SK-N-SH (cell line): ENCODE results near the gene GALNT6. TPM values are rescaled to one million over a fixed set of nuclear protein-coding genes. Genes with fewer than 3 reads are reported as not detected.

Source experiments
- CTCF ChIA-PET: fragments of 300-600, 350-600 bp; formaldehyde crosslinking; extraction: SDS; loops from one replicate; lab custom pipeline; 2021; lab: Yijun Ruan, JAX
- POLR2A ChIA-PET: fragments of 350-600 bp; sonication (Branson Sonifier 250); formaldehyde crosslinking; extraction: SDS; loops from one replicate; lab custom pipeline; 2020; ENCODE audit warnings: antibody characterized with exemption, inconsistent platforms; lab: Yijun Ruan, JAX
- DNase-seq: peaks from one replicate; pipeline ENCODE4 v3.0.0; 2012
- H2AFZ ChIP-seq: fragments of 200-600 bp; sonication (generic); 2 replicates; pipeline ENCODE4 v1.8.1; 2016; ENCODE audit warnings: antibody characterized with exemption, mild to moderate bottlenecking, low read depth
- H3F3A ChIP-seq: fragments of 200-600 bp; sonication (generic); replicated peaks from 2 replicates; pipeline ENCODE3; 2016; ENCODE audit warnings: antibody characterized with exemption, mild to moderate bottlenecking; ENCODE audit not compliant: insufficient read depth
- H3K27ac ChIP-seq, 2 experiments: fragments of 200-500 bp in 1 of 2; fragments of 200-600 bp in 1 of 2; sonication (Bioruptor generic) in 1 of 2; sonication (generic), shearing (Covaris generic) in 1 of 2; 2 replicates each; pipeline versions ENCODE4 v1.5.1 to v1.6.1; 2014 to 2016; ENCODE audit warnings: low read depth in 2 of 2, inconsistent platforms in 1 of 2, low read length in 1 of 2, mild to moderate bottlenecking in 1 of 2, mixed read lengths in 1 of 2
- H3K27me3 ChIP-seq: fragments of 200-600 bp; sonication (generic), shearing (Covaris generic); 2 replicates; pipeline ENCODE4 v1.6.1; 2016; ENCODE audit warnings: mixed run types; ENCODE audit not compliant: insufficient read depth
- H3K36me3 ChIP-seq, 2 experiments: fragments of 200-500 bp in 1 of 2; fragments of 200-600 bp in 1 of 2; sonication (Bioruptor generic) in 1 of 2; sonication (generic) in 1 of 2; replicated peaks in 1 of 2; 2 replicates each; pipeline versions ENCODE3 to v1.5.1; 2014 to 2016; ENCODE audit warnings: low read length in 1 of 2, mild to moderate bottlenecking in 1 of 2; ENCODE audit not compliant: insufficient read depth in 2 of 2, control insufficient read depth in 1 of 2
- H3K4me1 ChIP-seq, 2 experiments: fragments of 200-500 bp in 1 of 2; fragments of 200-600 bp in 1 of 2; sonication (Bioruptor generic) in 1 of 2; sonication (generic), shearing (Covaris generic) in 1 of 2; 2 replicates each; pipeline versions ENCODE4 v1.5.1 to v1.6.1; 2014 to 2016; ENCODE audit warnings: low read depth in 1 of 2, low read length in 1 of 2, mixed run types in 1 of 2; ENCODE audit not compliant: insufficient read depth in 2 of 2, control insufficient read depth in 1 of 2
- H3K4me2 ChIP-seq: fragments of 200-600 bp; sonication (generic), shearing (Covaris generic); 2 replicates; pipeline ENCODE4 v1.6.1; 2017; ENCODE audit warnings: mixed run types
- H3K4me3 ChIP-seq, 2 experiments: fragments of 200-500 bp in 1 of 2; fragments of 200-600 bp in 1 of 2; sonication (Bioruptor generic) in 1 of 2; sonication (generic), shearing (Covaris generic) in 1 of 2; 2 replicates each; pipeline versions ENCODE4 v1.5.1 to v1.8.1; 2014 to 2016; ENCODE audit warnings: low read depth in 2 of 2, inconsistent platforms in 1 of 2, low read length in 1 of 2, mild to moderate bottlenecking in 1 of 2, mixed read lengths in 1 of 2, moderate library complexity in 1 of 2
- H3K79me2 ChIP-seq: fragments of 200-600 bp; sonication (generic); 2 replicates; pipeline ENCODE4 v1.8.1; 2017; ENCODE audit warnings: mild to moderate bottlenecking; ENCODE audit not compliant: insufficient read depth
- H3K9ac ChIP-seq: fragments of 200-600 bp; sonication (generic); 2 replicates; pipeline ENCODE4 v1.6.1; 2017; ENCODE audit warnings: mixed run types
- H3K9me2 ChIP-seq: fragments of 200-600 bp; sonication (generic); 2 replicates; pipeline ENCODE4 v1.6.1; 2017; ENCODE audit warnings: mixed run types
- H3K9me3 ChIP-seq: fragments of 200-600 bp; sonication (generic); 2 replicates; pipeline ENCODE4 v1.6.1; 2017; ENCODE audit warnings: mixed run types, mild to moderate bottlenecking, moderate library complexity
- H4K20me1 ChIP-seq: fragments of 200-600 bp; sonication (generic); 2 replicates; pipeline ENCODE4 v1.6.1; 2017; ENCODE audit warnings: mild to moderate bottlenecking, mixed run types; ENCODE audit not compliant: insufficient read depth
- FOSL2 ChIP-seq: IDR thresholded peaks from 2 replicates; pipeline ENCODE4 v1.4.0; 2012; ENCODE audit warnings: low read depth, mild to moderate bottlenecking, moderate library complexity, borderline replicate concordance
- FOXM1 ChIP-seq: IDR thresholded peaks from 2 replicates; pipeline ENCODE4 v1.4.0; 2012; ENCODE audit warnings: low read depth, mild to moderate bottlenecking
- JUND ChIP-seq: IDR thresholded peaks from 2 replicates; pipeline ENCODE4 v1.4.0; 2012
- MAX ChIP-seq: IDR thresholded peaks from 2 replicates; pipeline ENCODE4 v1.4.0; 2012; ENCODE audit warnings: low read depth
- RXRA ChIP-seq: IDR thresholded peaks from 2 replicates; pipeline ENCODE4 v1.4.0; 2012; ENCODE audit warnings: low read depth, mild to moderate bottlenecking, borderline replicate concordance
- WGBS: methylation state at CpG from one replicate; pipeline ENCODE4 v1.1.6; 2017; ENCODE audit warnings: low lambda C conversion rate; 5-methylcytosine and 5-hydroxymethylcytosine counted together
- polyA plus RNA-seq, 3 experiments: library from polyadenylated mRNA; depleted of rRNA; stranded (reverse); fragments of >200 nt; gene quantifications; 2 replicates each; pipeline ENCODE4 v1.2.3, GENCODE V29; 2012

The GALNT6 gene
- polyA plus RNA-seq, 1 of the 3 experiments (the other 2 are of a cell fraction) = 0.74 TPM

GRCh38 chr12:51345681-51346080, 45.5 kb downstream of the GALNT6 start:
- Histone ChIP-seq H4K20me1 (no peaks in the 10 kb centered on the region), H3K4me3 (no peak overlapping the region), H3K9ac (no peak overlapping the region), H3K27ac (no peak overlapping the region), H2AFZ (no peak overlapping the region), H3K4me2 (no peak overlapping the region), H3K9me2 (no peaks in the 10 kb centered on the region), H3K79me2 (no peaks in the 10 kb centered on the region), H3F3A (no peaks in the 10 kb centered on the region), H3K27me3 (no peaks in the 10 kb centered on the region), H3K36me3 (no peaks in the 10 kb centered on the region), H3K4me1 (peaks cover 4 to 10% of the 10 kb centered on the region in 2 experiments; a peak in 1 of 4 replicates), H3K9me3 (no peaks in the 10 kb centered on the region)
- no peak for DNase-seq
- 71% methylated on average over 7 of the region's 7 CpGs for WGBS
- ChIA-PET CTCF (interaction anchor here (1.0 kb wide), 1 partner anchor 475 kb away, joined by 4 read pairs; no protein-coding TSS in a partner anchor), POLR2A (no interaction called here)
- TF ChIP-seq RXRA = peak; percentile 53; the same call in 1 of the 2 replicates
- TF ChIP-seq FOSL2 = no peak; the same call in 1 of the 2 replicates

- no peaks in the 10 kb centered on the region for H3K36me3 ChIP-seq
- H3K9ac ChIP-seq = no peak overlapping the region
- H3K4me2 ChIP-seq = no peak overlapping the region
- peaks cover 4 to 10% of the 10 kb centered on the region in 2 experiments; a peak in 1 of 4 replicates for H3K4me1 ChIP-seq
- ChIA-PET CTCF (interaction anchor here (0.7 to 3.4 kb wide), 2 partner anchors 356 to 642 kb away, joined by 3 to 19 read pairs; no protein-coding TSS in a partner anchor), POLR2A (no interaction called here)
- H3K9me3 ChIP-seq = no peaks in the 10 kb centered on the region
- no peak overlapping the region for H2AFZ ChIP-seq
- 93% methylated on average over 2 of the region's 2 CpGs for WGBS
- no peak overlapping the region for H3K27ac ChIP-seq
- no peaks in the 10 kb centered on the region for H3K9me2 ChIP-seq
- TF ChIP-seq FOSL2 = no peak
- TF ChIP-seq MAX = no peak
- TF ChIP-seq JUND = no peak
- TF ChIP-seq FOXM1 = no peak
- no peak overlapping the region for H3K4me3 ChIP-seq
- H3F3A ChIP-seq = no peaks in the 10 kb centered on the region
- H4K20me1 ChIP-seq = no peaks in the 10 kb centered on the region
- H3K27me3 ChIP-seq = no peaks in the 10 kb centered on the region
- no peaks in the 10 kb centered on the region for H3K79me2 ChIP-seq
- DNase-seq = no peak
Observed at GRCh38 chr12:51343201-51343600, 48.0 kb downstream of the GALNT6 start.

GRCh38 chr12:51342416-51342815, 48.8 kb downstream of the GALNT6 start:
- H3K27ac ChIP-seq = no peak overlapping the region
- no peak for DNase-seq
- H3K4me1 ChIP-seq = peaks cover 4 to 10% of the 10 kb centered on the region in 2 experiments; a peak in 1 of 4 replicates
- no peaks in the 10 kb centered on the region for H4K20me1 ChIP-seq
- H2AFZ ChIP-seq = no peak overlapping the region
- TF ChIP-seq FOXM1 = no peak
- H3K9me2 ChIP-seq = no peaks in the 10 kb centered on the region
- H3K79me2 ChIP-seq = no peaks in the 10 kb centered on the region
- H3K9ac ChIP-seq = no peak overlapping the region
- no peaks in the 10 kb centered on the region for H3K27me3 ChIP-seq
- POLR2A ChIA-PET = interaction anchor here (1.2 kb wide), 1 partner anchor 49 kb away, joined by 3 read pairs; the partner anchor contains the start of gene GALNT6
- CTCF ChIA-PET = interaction anchor here (0.7 to 3.8 kb wide), 12 partner anchors 10 to 641 kb away, joined by 3 to 65 read pairs (median 6); partner anchors contain the start of genes BIN2 and SMAGP
- H3K4me3 ChIP-seq = no peak overlapping the region
- no peaks in the 10 kb centered on the region for H3K9me3 ChIP-seq
- H3K4me2 ChIP-seq = no peak overlapping the region
- H3F3A ChIP-seq = no peaks in the 10 kb centered on the region
- H3K36me3 ChIP-seq = no peaks in the 10 kb centered on the region
- WGBS = 75% methylated on average over 4 of the region's 10 CpGs
